GM19238 (cell line): Measurements from ENCODE around the gene ADIPOR2.

Experiments
- DNase-seq: peaks from one replicate; pipeline ENCODE4 v3.0.0; 2011; ENCODE audit warnings: low spot score; ENCODE audit not compliant: insufficient read length

The ADIPOR2 gene

GRCh38 chr12:1690578-1691122 is at the start of gene ADIPOR2:
Gene ADIPOR2, plus strand, starts transcription at chr12:1691070. Its CDS starts 63,274 bp downstream, at chr12:1754344.
- peak; percentile 90 for DNase-seq

- DNase-seq: no peak
Measured at GRCh38 chr12:1642513-1642912, 48.4 kb upstream of the ADIPOR2 start.

GRCh38 chr12:1643043-1643442 is 47.8 kb upstream of the ADIPOR2 start:
- DNase-seq: no peak

- DNase-seq: no peak
Measured at GRCh38 chr12:1643905-1644533, 46.9 kb upstream of the ADIPOR2 start.

GRCh38 chr12:1644534-1645438 is 46.1 kb upstream of the ADIPOR2 start:
- DNase-seq: no peak

GRCh38 chr12:1645819-1646218 is 45.1 kb upstream of the ADIPOR2 start:
- DNase-seq: no peak

GRCh38 chr12:1646569-1647284 is 44.1 kb upstream of the ADIPOR2 start:
- peak; percentile 62 for DNase-seq

GRCh38 chr12:1647285-1647669 is 43.6 kb upstream of the ADIPOR2 start:
- DNase-seq: no peak

GRCh38 chr12:1650260-1650977 is 40.5 kb upstream of the ADIPOR2 start:
- no peak for DNase-seq

- no peak for DNase-seq
Measured at GRCh38 chr12:1650978-1651361, 39.9 kb upstream of the ADIPOR2 start.

GRCh38 chr12:1651946-1652345 is 38.9 kb upstream of the ADIPOR2 start:
- no peak for DNase-seq

- no peak for DNase-seq
Measured at GRCh38 chr12:1655225-1655788, 35.6 kb upstream of the ADIPOR2 start.

- no peak for DNase-seq
Measured at GRCh38 chr12:1656902-1657301, 34.0 kb upstream of the ADIPOR2 start.

- no peak for DNase-seq
Measured at GRCh38 chr12:1657688-1658087, 33.2 kb upstream of the ADIPOR2 start.

- DNase-seq: no peak
Measured at GRCh38 chr12:1660304-1661187, 30.3 kb upstream of the ADIPOR2 start.

- DNase-seq: peak; percentile 89
Measured at GRCh38 chr12:1661553-1662335, 29.1 kb upstream of the ADIPOR2 start.

GRCh38 chr12:1662761-1663439 is 28.0 kb upstream of the ADIPOR2 start:
- no peak for DNase-seq

- DNase-seq: no peak
Measured at GRCh38 chr12:1663440-1664132, 27.3 kb upstream of the ADIPOR2 start.
